GM15510 (cell line): Measurements from ENCODE around the gene KIZ.

Experiments
- POLR2A ChIP-seq: IDR thresholded peaks from 3 replicates; pipeline ENCODE4 v1.6.1; 2011; ENCODE audit warnings: borderline replicate concordance; ENCODE audit not compliant: insufficient read length; ENCODE audit errors: extremely low read depth

KIZ gene

GRCh38 chr20:21145424-21145823, 19.5 kb downstream of the KIZ start:
- TF ChIP-seq POLR2A = no peak

- TF ChIP-seq POLR2A = no peak
Measured at GRCh38 chr20:21146215-21146614, 20.3 kb downstream of the KIZ start.

DNA sequence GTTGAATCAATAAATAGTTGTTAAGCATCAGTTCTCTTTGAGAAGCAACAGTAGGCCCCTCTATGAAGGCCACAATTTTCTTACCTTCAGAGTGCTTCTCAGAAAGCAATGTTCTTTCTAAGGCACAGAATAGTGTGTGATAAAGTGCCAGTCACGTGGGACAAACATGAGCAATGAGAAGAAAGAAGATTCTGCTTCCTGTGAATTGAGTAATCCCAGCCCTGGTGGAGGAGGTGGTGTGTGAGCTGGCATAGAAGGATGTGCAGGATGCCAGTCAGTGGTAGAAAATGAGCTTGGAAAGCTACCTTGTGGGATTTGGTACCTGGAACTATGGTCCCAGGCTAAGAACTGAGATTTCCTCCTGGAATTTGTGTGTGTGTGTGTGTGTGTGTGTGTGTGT, 21.7 kb downstream of the KIZ start:
- no peak for TF ChIP-seq POLR2A

DNA sequence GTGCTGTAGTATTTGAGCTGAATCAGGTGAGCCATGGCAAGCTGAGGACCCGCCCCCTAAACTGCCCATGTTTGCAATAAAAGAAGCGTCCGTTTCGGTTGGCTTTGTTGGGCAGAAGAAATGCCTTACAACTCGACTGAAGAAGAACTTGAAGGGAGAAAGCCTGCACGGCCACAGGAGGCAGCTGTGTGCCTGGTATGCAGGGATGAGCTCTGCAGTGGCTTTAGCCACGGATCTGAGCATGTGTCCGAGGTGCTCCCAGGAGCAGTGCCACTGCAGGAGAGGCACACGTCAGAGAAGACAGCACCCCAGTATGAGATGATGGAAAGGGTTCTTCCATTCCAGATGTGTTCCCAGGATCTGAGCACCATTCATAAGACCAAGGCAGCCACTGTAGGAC, 23.5 kb downstream of the KIZ start:
- no peak for TF ChIP-seq POLR2A

DNA sequence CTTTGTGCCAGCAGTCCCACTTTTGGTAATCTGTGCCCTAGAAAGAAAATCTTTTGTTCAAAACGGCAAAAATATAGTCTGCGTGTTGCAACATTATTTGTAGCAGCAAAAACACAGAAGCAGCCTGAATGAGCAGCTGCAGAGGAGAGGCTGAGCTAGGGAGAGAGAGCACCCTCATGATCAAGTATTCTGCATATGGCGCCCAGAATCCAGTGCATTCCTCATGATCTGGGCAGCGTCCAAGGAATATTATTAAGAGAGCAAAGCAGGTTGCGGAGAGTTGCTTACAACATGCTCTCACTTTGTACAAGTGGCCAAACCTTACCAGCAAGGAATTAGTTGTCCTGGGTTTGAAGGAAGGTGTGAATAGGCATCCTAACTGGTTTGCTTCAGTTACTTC, 25.9 kb downstream of the KIZ start:
- no peak for TF ChIP-seq POLR2A

GRCh38 chr20:21154692-21155091, 28.8 kb downstream of the KIZ start:
- no peak for TF ChIP-seq POLR2A

GRCh38 chr20:21155268-21155667, 29.4 kb downstream of the KIZ start:
- TF ChIP-seq POLR2A = no peak

DNA sequence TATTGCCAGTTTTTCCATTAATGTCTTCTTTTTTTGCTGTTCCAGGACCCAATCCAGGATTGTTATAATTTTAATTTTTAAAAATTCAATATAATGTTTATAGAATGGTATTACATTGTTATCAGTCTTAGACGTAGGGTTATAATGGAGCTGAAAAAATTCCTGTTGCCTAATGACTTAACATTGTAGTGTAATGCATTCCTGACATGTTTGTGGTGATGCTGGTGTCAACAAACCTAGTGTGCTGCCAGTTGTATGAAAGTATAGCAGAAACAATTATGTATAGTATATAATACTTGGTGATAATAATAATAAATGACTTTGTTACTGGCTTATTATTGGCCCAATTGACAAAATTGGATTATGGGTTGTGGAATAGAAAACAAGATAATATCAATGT, 30.4 kb downstream of the KIZ start:
- TF ChIP-seq POLR2A = no peak

GRCh38 chr20:21157006-21157405, 31.1 kb downstream of the KIZ start:
- no peak for TF ChIP-seq POLR2A

- no peak for TF ChIP-seq POLR2A
Measured at GRCh38 chr20:21159658-21160380, 33.9 kb downstream of the KIZ start.

DNA sequence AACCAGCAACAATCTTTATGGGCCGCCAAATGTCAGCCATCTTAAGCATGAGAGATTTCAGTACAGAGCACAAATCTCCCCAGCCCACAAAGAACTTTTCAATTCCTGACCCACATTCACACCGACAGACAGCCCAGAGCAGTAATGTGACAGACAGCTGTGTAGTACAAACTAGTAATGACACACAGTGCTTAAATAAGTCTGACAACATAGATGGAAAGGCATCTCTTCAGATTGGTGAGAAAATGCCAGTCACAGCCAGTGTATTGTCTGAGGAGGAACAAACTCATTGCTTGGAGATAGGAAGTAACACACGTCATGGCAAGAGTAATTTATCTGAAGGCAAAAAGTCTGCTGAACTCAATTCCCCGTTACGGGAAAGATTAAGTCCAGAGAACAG, 36.0 kb downstream of the KIZ start:
- no peak for TF ChIP-seq POLR2A

- no peak for TF ChIP-seq POLR2A
Measured at GRCh38 chr20:21162631-21163030, 36.7 kb downstream of the KIZ start.

DNA sequence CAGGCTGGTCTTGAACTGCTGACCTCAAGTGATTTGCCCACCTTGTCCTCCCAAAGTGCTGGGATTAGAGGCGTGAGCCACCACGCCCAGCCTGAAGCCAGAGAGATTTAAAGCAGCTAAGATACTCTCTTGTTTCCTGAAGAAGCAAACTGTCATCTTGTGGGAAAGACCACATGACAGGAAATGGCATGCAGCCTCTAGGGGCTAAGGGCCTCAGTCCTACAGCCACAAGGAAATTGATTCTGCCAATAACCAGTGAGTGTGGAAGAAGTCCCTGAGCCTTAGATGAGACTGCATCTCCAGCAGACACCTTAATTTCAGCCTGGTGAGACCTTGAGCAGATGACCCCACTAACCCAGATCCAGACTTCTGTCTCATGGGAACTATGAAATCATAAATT, 40.9 kb downstream of the KIZ start:
- TF ChIP-seq POLR2A = no peak

GRCh38 chr20:21167261-21167660, 41.4 kb downstream of the KIZ start:
- no peak for TF ChIP-seq POLR2A

DNA sequence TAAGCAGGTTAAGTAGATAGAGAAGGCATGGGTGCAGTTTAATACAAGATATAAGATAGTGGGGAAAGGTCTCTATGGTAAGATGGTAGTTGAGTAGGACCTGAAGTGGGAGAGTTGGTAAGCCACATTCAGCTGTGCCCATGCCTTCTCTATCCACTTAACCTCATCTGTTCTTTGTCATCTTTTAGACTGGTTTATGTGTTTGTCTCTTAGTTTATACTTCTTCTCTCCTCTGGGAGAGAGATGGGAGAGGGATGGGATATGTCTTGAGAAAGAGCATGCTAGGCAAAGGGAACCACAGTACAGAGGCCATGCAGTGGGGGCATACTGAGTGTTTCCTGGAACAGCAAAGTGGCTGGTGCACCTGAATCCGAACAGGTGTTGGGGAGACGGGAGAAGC, 46.7 kb downstream of the KIZ start:
- TF ChIP-seq POLR2A = no peak

DNA sequence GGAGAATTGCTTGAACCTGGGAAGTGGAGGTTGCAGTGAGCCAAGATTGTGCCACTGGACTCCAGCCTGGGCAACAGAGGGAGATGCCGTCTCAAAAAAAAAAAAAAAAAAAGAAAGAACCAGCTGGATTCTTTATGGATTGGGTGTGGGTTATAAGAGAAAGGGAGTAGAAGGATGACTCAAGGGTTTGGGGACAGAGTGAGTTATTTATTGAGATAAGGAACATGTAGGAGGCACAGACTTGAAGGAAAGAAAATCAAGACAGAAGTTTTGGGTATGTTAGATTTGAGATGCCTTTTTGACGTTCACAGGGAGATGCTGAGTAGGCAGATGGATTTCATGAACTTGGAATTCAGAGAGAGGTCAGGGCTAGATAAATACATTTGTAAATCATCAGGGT, 47.6 kb downstream of the KIZ start:
- TF ChIP-seq POLR2A = no peak
